Astrocyte of the cerebellum (primary cell): ENCODE results near the gene MSX2.
A peak's percentile ranks its signal among the peaks of the same experiment; 100 is the strongest.

Experiments
- DNase-seq: peaks from one replicate; pipeline ENCODE4 v3.0.0-alpha.2; 2011; ENCODE audit warnings: low read depth
- H3K4me3 ChIP-seq: 2 replicates; pipeline ENCODE4 v1.5.1; 2011; ENCODE audit warnings: mild to moderate bottlenecking, low read depth, low read length, moderate library complexity
- CTCF ChIP-seq: IDR thresholded peaks from 2 replicates; pipeline ENCODE4 v1.5.1; 2012; ENCODE audit warnings: low read length, low read depth, moderate library complexity, mild to moderate bottlenecking; ENCODE audit errors: missing control alignments
- in situ Hi-C: cut with HindIII; loops from 2 replicates; pipeline ENCODE4 v1.10.0; 2017; ENCODE audit warnings: low sequenced_read_pairs

MSX2 gene

GRCh38 chr5:174732036-174733020, 7.9 kb downstream of the MSX2 start:
- H3K4me3 ChIP-seq: peak overlapping the region; percentile 24
- no peak for TF ChIP-seq CTCF
- in situ Hi-C loops: no loop called here
- DNase-seq: no peak

GRCh38 chr5:174733091-174733690, 8.8 kb downstream of the MSX2 start:
- in situ Hi-C loops: no loop called here
- DNase-seq: no peak
- H3K4me3 ChIP-seq: no peak overlapping the region
- no peak for TF ChIP-seq CTCF

- in situ Hi-C loops: no loop called here
- TF ChIP-seq CTCF: no peak
- DNase-seq: no peak
- H3K4me3 ChIP-seq: no peak overlapping the region
Observed at GRCh38 chr5:174733836-174734235, 9.5 kb downstream of the MSX2 start.

GRCh38 chr5:174734571-174735497, 10.5 kb downstream of the MSX2 start:
- TF ChIP-seq CTCF: no peak
- in situ Hi-C loops: no loop called here
- no peak for DNase-seq
- peak overlapping the region; percentile 36 for H3K4me3 ChIP-seq

- TF ChIP-seq CTCF: peak; percentile 68
- no peak for DNase-seq
- in situ Hi-C loops: no loop called here
- H3K4me3 ChIP-seq: peak overlapping the region; percentile 36
Observed at GRCh38 chr5:174735498-174736330, 11.3 kb downstream of the MSX2 start.
